Ovary (tissue), 9 donors: ENCODE measurements around the gene RNF123. TPM values are rescaled to one million over a fixed set of nuclear protein-coding genes. Genes with fewer than 3 reads are reported as not detected.

Experiments
- DNase-seq, 5 donors: peaks; one replicate each; pipeline ENCODE4 v3.0.0-alpha.2; 2019 to 2020
- H3K27ac ChIP-seq, 2 donors: fragments of 200-600 bp; one replicate each; pipeline versions ENCODE4 v1.5.1 to v1.8.0; 2019 to 2022
- H3K27me3 ChIP-seq: fragments of 200-600 bp; one replicate; pipeline ENCODE4 v1.8.0; 2022
- H3K36me3 ChIP-seq: fragments of 200-600 bp; sonication (generic); one replicate; pipeline ENCODE4 v1.5.1; 2019
- H3K4me1 ChIP-seq: one replicate; pipeline ENCODE4 v1.8.1; 2013; ENCODE audit warnings: mild to moderate bottlenecking, moderate library complexity; ENCODE audit not compliant: insufficient read depth
- H3K4me3 ChIP-seq: fragments of 200-600 bp; sonication (generic); one replicate; pipeline ENCODE4 v1.5.1; 2017
- H3K9me3 ChIP-seq, 2 donors: fragments of 200-600 bp in 1 of 2; sonication (generic) in 1 of 2; one replicate each; pipeline versions ENCODE4 v1.5.1 to v1.8.1; 2013 to 2019; ENCODE audit warnings: mild to moderate bottlenecking in 1 of 2, moderate library complexity in 1 of 2
- EP300 ChIP-seq: sonication (generic); formaldehyde crosslinking; IDR thresholded peaks from one replicate; pipeline ENCODE4 v1.6.1; 2017; ENCODE audit warnings: antibody characterized with exemption
- POLR2A ChIP-seq: fragments of 450-650 bp; IDR thresholded peaks from one replicate; pipeline ENCODE4 v1.6.1; 2017; ENCODE audit warnings: antibody characterized with exemption, mild to moderate bottlenecking, moderate library complexity
- WGBS, 3 donors: extraction: QIAGEN DNeasy Blood & Tissue Kit in 1 of 3; methylation state at CpG; one replicate each; pipeline versions ENCODE4 v1.1.5 to v1.1.7; 2013 to 2017; 5-methylcytosine and 5-hydroxymethylcytosine counted together
- intact Hi-C, 4 donors: fragments of 100-400 bp; cut with DNase I; formaldehyde crosslinking; loops; one replicate each; pipeline versions ENCODE4 v1.11.0 to v1.15.1; 2022 to 2023
- polyA plus RNA-seq, 2 donors: library from polyadenylated mRNA; stranded (reverse); fragments of 200-250 nt in 1 of 2; fragments of 350-450 nt in 1 of 2; fragmentation: Illumina TruSeq in 1 of 2; extraction: RNeasy Lipid Tissue Mini Kit (QIAGEN cat#74804) in 1 of 2; gene quantifications; one replicate each; pipeline ENCODE4 v1.2.3, GENCODE V29; 2013 to 2014
- total RNA-seq, 7 donors: library from RNA; depleted of rRNA in 2 of 7; stranded (reverse); fragments of >200 nt in 2 of 7; fragmentation: NEBNext Ultra II Directional in 3 of 7; extraction: Animal tissue kit (Norgen Biotek cat#: 25700) in 3 of 7; gene quantifications; one replicate each; pipeline versions ENCODE4 v1.1.0 to v1.2.4, GENCODE V29; 2016 to 2023
- TF ChIP-seq, protein P1 (sequence below), 3 donors: fragments of 450-650 bp in 2 of 3; fragments of 200-600 bp in 1 of 3; IDR thresholded peaks; one replicate each; pipeline versions ENCODE4 v1.5.1 to v1.8.0; 2016 to 2022; ENCODE audit warnings: antibody characterized with exemption in 3 of 3, mild to moderate bottlenecking in 1 of 3
- donor health status: DM: no; HTN: no; CAD: no; lungs with moderate emphysema.
- donor health status: DM: no; HTN: no; CAD: no.
- donor health status: Bipolar disorder and iron deficiency.
- donor health status: DM: yes; HTN: yes; CAD: no.
- donor health status: DM: no; HTN: no; CAD: no.
- donor health status: DM: yes; HTN: yes; CAD: no.

Gene RNF123
- total and polyA plus RNA-seq, 9 donors: 15.9 to 37.6 (median 24.0) TPM

DNA sequence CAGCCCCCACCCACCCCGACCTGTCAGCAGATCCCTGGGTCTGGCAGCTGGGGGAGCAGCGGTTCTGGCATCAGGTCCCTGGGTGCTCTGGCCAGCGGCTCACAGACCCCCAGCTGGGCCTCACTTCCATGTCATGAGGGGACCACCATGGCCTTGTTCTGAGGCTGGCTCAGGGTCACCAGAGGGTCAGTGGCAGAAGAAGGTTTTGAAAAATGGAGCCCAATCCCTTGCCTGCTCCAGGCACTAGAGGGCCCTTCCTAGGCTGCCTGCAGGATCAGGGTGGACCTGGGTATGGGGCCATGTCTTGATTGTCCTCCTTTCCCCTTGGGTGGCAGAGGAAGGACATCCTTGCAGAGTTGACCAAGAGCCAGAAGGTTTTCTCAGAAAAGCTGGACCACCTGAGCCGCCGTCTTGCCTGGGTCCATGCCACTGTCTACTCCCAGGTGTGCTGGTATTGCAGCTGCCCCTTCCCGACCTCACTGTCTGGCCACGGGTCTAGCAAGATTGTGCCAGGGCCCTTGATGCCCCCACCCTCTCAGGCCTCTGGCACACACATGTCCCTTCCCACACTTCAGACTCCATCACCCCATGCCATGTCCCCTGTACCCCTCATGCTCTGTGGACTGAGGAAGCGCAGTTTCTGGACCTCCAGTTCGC, 17.2 kb downstream of the RNF123 start:
- Histone ChIP-seq H3K4me3 (no peak overlapping the region), H3K4me1 (no peaks in the 10 kb centered on the region), H3K9me3 (no peaks in the 10 kb centered on the region), H3K27ac (no peak overlapping the region), H3K36me3 (no peaks in the 10 kb centered on the region), H3K27me3 (no peaks in the 10 kb centered on the region)
- intact Hi-C loops: loop anchor here in 1 of 4 donors (10.0 kb wide), 1 partner anchor 198 kb away; the partner anchor contains the start of gene MST1R
- TF ChIP-seq, protein P1, sequence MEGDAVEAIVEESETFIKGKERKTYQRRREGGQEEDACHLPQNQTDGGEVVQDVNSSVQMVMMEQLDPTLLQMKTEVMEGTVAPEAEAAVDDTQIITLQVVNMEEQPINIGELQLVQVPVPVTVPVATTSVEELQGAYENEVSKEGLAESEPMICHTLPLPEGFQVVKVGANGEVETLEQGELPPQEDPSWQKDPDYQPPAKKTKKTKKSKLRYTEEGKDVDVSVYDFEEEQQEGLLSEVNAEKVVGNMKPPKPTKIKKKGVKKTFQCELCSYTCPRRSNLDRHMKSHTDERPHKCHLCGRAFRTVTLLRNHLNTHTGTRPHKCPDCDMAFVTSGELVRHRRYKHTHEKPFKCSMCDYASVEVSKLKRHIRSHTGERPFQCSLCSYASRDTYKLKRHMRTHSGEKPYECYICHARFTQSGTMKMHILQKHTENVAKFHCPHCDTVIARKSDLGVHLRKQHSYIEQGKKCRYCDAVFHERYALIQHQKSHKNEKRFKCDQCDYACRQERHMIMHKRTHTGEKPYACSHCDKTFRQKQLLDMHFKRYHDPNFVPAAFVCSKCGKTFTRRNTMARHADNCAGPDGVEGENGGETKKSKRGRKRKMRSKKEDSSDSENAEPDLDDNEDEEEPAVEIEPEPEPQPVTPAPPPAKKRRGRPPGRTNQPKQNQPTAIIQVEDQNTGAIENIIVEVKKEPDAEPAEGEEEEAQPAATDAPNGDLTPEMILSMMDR (IDR thresholded peaks at IDR 0.05): no peak
- TF ChIP-seq POLR2A (no peak), EP300 (no peak)
- WGBS, 3 donors: 79 to 81% (median 80%) methylated on average over 9 of the region's 9 CpGs
- DNase-seq: no peak

DNA sequence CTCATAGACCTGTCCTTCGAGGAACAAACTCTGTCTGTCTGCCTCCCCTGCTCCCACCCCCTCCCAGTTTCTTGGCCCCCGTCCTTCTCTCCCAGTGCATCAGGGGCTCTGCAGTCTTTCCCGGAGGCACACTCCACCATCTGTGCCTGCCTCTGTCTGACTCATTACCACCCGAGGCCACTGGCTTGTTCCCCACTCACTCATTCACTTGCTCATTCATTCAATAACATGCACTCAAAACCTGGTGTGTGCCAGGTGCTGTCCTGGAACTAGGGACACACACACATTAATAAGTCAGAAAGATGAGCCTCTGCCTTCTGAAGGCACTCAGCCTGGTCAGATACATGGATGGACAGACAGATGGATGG, 17.7 kb downstream of the RNF123 start:
- WGBS, 3 donors: 49 to 56% (median 56%) methylated on average over 4 of the region's 4 CpGs

DNA sequence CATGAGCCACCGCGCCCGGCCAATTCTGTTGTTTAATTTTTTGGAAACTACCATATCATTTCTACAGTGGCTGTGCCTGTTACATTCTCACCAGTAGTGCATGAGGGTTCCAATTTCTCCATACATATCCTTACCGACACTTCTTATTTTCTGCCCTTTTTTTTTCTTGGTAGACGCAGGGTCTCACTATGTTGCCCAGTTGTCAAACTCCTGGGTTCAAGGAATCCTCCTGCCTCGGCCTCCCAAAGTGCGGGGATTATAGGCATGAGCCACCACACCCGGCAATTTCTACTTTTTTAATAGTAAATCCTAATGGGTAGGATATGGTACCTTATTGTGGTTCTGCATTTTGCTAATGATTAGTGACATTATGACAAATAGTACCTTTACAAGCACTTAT, 20.5 kb downstream of the RNF123 start:
- Histone ChIP-seq H3K36me3 (no peaks in the 10 kb centered on the region), H3K9me3 (no peaks in the 10 kb centered on the region), H3K27ac (no peak overlapping the region), H3K4me3 (no peak overlapping the region), H3K4me1 (no peaks in the 10 kb centered on the region), H3K27me3 (no peaks in the 10 kb centered on the region)
- WGBS, 3 donors: 93 to 97% (median 94%) methylated on average over 8 of the region's 8 CpGs
- DNase-seq: no peak
- intact Hi-C loops: loop anchor here in 1 of 4 donors (10.0 kb wide), 2 partner anchors 135 to 195 kb away; partner anchors contain the start of gene MST1R
- TF ChIP-seq EP300 (no peak), POLR2A (no peak)
- TF ChIP-seq, protein P1 (IDR thresholded peaks at IDR 0.05): no peak

More for the DNA sequence above, 17.7 kb downstream of the RNF123 start:
- H3K36me3 ChIP-seq: no peaks in the 10 kb centered on the region
- H3K9me3 ChIP-seq: no peaks in the 10 kb centered on the region
- H3K27me3 ChIP-seq: no peaks in the 10 kb centered on the region
- TF ChIP-seq, protein P1 (IDR thresholded peaks at IDR 0.05): no peak
- TF ChIP-seq POLR2A (no peak), EP300 (no peak)
- no peaks in the 10 kb centered on the region for H3K4me1 ChIP-seq
- no peak for DNase-seq
- H3K27ac ChIP-seq: no peak overlapping the region
- intact Hi-C loops: loop anchor here in 1 of 4 donors (10.0 kb wide), 1 partner anchor 198 kb away; the partner anchor contains the start of gene MST1R
- H3K4me3 ChIP-seq: no peak overlapping the region

DNA sequence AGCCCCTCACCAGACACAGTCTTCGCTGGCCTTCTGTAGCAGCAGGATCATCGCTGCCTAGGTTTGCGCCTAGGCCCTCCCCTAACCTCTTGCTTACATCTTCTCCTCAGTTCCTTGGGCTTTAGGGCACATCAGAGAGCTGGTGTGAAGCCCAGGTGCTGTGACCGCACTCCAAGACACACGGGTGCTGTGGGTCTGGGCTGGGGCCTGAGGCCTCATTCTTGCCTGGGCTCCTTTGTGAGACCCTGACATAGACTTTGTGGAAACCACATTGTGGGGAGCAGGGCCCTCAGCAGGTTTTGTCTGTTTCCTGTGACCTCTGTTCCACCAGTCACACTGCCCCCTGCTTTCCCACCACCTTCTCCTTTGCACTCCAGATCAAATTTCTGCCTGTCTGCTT, 22.1 kb downstream of the RNF123 start:
- 92 to 97% (median 97%) methylated on average over 5 of the region's 5 CpGs for WGBS, 3 donors
- no peaks in the 10 kb centered on the region for H3K36me3 ChIP-seq
- TF ChIP-seq EP300 (no peak), POLR2A (no peak)
- TF ChIP-seq, protein P1 (IDR thresholded peaks at IDR 0.05): no peak
- no peaks in the 10 kb centered on the region for H3K9me3 ChIP-seq
- no peaks in the 10 kb centered on the region for H3K4me1 ChIP-seq
- no peak overlapping the region for H3K4me3 ChIP-seq
- no peaks in the 10 kb centered on the region for H3K27me3 ChIP-seq
- DNase-seq: no peak
- intact Hi-C loops: loop anchor here in 1 of 4 donors (10.0 kb wide), 1 partner anchor 133 kb away; no protein-coding TSS in a partner anchor
- no peak overlapping the region for H3K27ac ChIP-seq
